ENCODE data around the gene ELMO3.

ELMO3 gene

DNA sequence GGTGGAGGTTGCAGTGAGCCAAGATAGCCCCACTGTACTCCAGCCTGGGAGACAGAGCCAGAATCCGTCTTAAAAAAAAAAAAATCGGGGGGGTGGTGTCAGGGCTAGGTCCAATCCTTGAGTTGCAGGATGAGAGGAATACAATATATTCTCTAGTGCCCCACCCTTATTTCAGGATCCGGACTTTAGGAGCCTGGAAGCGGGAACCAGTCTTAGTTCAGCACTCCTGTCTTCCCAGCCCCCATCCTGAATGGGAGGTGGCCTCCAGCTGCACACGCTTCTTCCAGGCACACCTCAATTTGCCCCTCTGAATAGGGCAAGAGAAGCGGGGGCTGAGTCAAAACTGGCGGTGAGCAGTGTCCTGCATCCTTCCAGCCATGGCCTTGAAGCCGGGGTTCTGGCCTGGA is 46.7 kb downstream of the ELMO3 start:
- ChIA-PET CTCF (interaction anchor here (0.6 to 2.3 kb wide), 12 partner anchors 8 to 523 kb away, joined by 3 to 5 read pairs (median 4); partner anchors contain the start of genes KCTD19, LRRC36, TMEM208 and TPPP3), POLR2A (interaction anchor here (0.7 to 7.4 kb wide), 6 partner anchors 9 to 232 kb away, joined by 3 to 109 read pairs (median 4); partner anchors contain the start of gene TMEM208)
- H3K9me3 ChIP-seq (ENCODE audit: control insufficient read depth, insufficient read depth, low read depth, low read length), result no peaks in the 10 kb centered on the region

DNA sequence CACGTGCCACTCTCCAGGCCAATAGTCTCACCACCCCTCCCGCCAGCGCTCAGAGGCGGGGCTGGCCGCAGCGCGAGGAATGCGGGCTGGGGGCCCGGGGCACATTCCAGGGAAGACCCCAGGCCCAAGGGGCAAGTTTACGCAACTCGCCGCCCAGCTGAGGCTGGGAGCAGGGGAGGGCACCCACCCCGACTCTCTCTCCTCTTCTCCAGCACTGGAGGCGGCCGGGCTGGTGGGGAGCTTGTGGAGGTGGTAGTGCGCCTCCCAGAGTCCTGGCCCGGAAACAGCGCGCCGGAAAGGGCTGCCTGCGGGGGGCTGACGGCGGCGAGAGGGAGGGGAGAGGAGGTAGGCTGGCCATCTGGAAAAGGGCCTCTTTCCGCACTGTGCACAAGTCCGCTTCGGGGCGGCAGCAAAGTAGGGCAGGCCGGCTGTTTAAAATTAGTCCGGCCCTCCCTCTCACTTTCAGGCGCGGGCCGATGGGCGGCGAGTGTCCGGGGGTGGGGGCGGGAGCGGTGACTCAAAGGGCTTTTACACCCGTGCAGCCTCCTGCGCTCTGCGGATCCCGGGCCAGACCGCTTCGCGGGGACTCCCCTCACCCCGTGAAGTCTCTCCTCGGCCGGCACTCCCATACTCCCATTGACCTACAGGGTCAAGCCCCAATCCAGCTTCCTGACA is 47.3 kb downstream of the ELMO3 start:
- CTCF ChIA-PET, result interaction anchor here (0.6 to 2.3 kb wide), 14 partner anchors 9 to 522 kb away, joined by 3 to 6 read pairs (median 4); partner anchors contain the start of genes KCTD19, LRRC36, TMEM208 and TPPP3
- Histone ChIP-seq H3K4me1 (ENCODE audit: control insufficient read depth, insufficient read depth, low read length) (peaks cover 9% of the 10 kb centered on the region), H3K27ac (ENCODE audit: extremely low read depth, low read depth, low read length) (peak overlapping the region; percentile 75), H3K9me3 (ENCODE audit: control insufficient read depth, insufficient read depth, low read depth, low read length) (no peaks in the 10 kb centered on the region), H3K4me3 (ENCODE audit: low read depth, low read length) (peak overlapping the region; percentile 69), H3K36me3 (ENCODE audit: control insufficient read depth in 2 of 2, insufficient read depth in 1 of 2, low read length in 2 of 2) (peaks cover 0 to 7% of the 10 kb centered on the region in 2 experiments; a peak in 1 of 3 replicates)
- POLR2A ChIA-PET, result interaction anchor here (0.6 to 7.4 kb wide), 10 partner anchors 9 to 286 kb away, joined by 3 to 109 read pairs (median 4); partner anchors contain the start of genes ATP6V0D1 and TMEM208
- TF ChIP-seq ZNF747 (tag by site-specific recombination; IDR thresholded peaks at IDR 0.05) (no peak), ZNF529 (tag by site-specific recombination; IDR thresholded peaks at IDR 0.05; ENCODE audit: insufficient replicate concordance) (no peak), ZNF658 (tag by site-specific recombination; IDR thresholded peaks at IDR 0.05) (no peak), ZNF843 (tag by site-specific recombination; IDR thresholded peaks at IDR 0.05) (peak; percentile 38; the same call in 1 of the 2 replicates), ZFP69B (tag by site-specific recombination; IDR thresholded peaks at IDR 0.05) (no peak), ZNF391 (tag by site-specific recombination; IDR thresholded peaks at IDR 0.05; ENCODE audit: borderline replicate concordance, low read depth) (no peak), ZNF248 (tag by site-specific recombination; IDR thresholded peaks at IDR 0.05) (no peak), ZNF544 (tag by site-specific recombination; IDR thresholded peaks at IDR 0.05) (no peak), ZNF146 (tag by site-specific recombination; IDR thresholded peaks at IDR 0.05) (no peak), ZNF830 (tag by site-specific recombination; IDR thresholded peaks at IDR 0.05; ENCODE audit: low read depth) (no peak), ZNF701 (tag by site-specific recombination; IDR thresholded peaks at IDR 0.05) (no peak), ZIC2 (tag by site-specific recombination; IDR thresholded peaks at IDR 0.05) (peak; percentile 74), ZBTB8A (tag by site-specific recombination; IDR thresholded peaks at IDR 0.05) (peak; percentile 89), FEZF1 (tag by site-specific recombination; IDR thresholded peaks at IDR 0.05) (no peak), ZBTB48 (tag by site-specific recombination; IDR thresholded peaks at IDR 0.05) (no peak), KLF1 (tag by site-specific recombination; IDR thresholded peaks at IDR 0.05) (peak; percentile 65; the same call in 1 of the 2 replicates), ZNF514 (tag by site-specific recombination; IDR thresholded peaks at IDR 0.05) (no peak), KLF9 (tag by site-specific recombination; IDR thresholded peaks at IDR 0.05; ENCODE audit: low read depth) (peak; percentile 82; the same call in 1 of the 2 replicates), YY2 (tag by site-specific recombination; IDR thresholded peaks at IDR 0.05) (no peak; the same call in 1 of the 2 replicates), ZBTB17 (tag by site-specific recombination; IDR thresholded peaks at IDR 0.05) (no peak; the same call in 1 of the 2 replicates), SP7 (tag by site-specific recombination; IDR thresholded peaks at IDR 0.05) (peak; percentile 75), KLF7 (tag by site-specific recombination; IDR thresholded peaks at IDR 0.05; ENCODE audit: borderline replicate concordance) (peak; percentile 62; the same call in 1 of the 2 replicates), TCF7L2 (IDR thresholded peaks at IDR 0.05; ENCODE audit: borderline replicate concordance, low read depth, low read length) (no peak; the same call in 1 of the 2 replicates)
- TF ChIP-seq, protein P1, sequence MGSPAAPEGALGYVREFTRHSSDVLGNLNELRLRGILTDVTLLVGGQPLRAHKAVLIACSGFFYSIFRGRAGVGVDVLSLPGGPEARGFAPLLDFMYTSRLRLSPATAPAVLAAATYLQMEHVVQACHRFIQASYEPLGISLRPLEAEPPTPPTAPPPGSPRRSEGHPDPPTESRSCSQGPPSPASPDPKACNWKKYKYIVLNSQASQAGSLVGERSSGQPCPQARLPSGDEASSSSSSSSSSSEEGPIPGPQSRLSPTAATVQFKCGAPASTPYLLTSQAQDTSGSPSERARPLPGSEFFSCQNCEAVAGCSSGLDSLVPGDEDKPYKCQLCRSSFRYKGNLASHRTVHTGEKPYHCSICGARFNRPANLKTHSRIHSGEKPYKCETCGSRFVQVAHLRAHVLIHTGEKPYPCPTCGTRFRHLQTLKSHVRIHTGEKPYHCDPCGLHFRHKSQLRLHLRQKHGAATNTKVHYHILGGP (tag by site-specific recombination; IDR thresholded peaks at IDR 0.05), result no peak
- TF ChIP-seq, protein P2, sequence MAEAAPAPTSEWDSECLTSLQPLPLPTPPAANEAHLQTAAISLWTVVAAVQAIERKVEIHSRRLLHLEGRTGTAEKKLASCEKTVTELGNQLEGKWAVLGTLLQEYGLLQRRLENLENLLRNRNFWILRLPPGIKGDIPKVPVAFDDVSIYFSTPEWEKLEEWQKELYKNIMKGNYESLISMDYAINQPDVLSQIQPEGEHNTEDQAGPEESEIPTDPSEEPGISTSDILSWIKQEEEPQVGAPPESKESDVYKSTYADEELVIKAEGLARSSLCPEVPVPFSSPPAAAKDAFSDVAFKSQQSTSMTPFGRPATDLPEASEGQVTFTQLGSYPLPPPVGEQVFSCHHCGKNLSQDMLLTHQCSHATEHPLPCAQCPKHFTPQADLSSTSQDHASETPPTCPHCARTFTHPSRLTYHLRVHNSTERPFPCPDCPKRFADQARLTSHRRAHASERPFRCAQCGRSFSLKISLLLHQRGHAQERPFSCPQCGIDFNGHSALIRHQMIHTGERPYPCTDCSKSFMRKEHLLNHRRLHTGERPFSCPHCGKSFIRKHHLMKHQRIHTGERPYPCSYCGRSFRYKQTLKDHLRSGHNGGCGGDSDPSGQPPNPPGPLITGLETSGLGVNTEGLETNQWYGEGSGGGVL (tag by site-specific recombination; IDR thresholded peaks at IDR 0.05), result peak; percentile 96
- TF ChIP-seq, protein P3, sequence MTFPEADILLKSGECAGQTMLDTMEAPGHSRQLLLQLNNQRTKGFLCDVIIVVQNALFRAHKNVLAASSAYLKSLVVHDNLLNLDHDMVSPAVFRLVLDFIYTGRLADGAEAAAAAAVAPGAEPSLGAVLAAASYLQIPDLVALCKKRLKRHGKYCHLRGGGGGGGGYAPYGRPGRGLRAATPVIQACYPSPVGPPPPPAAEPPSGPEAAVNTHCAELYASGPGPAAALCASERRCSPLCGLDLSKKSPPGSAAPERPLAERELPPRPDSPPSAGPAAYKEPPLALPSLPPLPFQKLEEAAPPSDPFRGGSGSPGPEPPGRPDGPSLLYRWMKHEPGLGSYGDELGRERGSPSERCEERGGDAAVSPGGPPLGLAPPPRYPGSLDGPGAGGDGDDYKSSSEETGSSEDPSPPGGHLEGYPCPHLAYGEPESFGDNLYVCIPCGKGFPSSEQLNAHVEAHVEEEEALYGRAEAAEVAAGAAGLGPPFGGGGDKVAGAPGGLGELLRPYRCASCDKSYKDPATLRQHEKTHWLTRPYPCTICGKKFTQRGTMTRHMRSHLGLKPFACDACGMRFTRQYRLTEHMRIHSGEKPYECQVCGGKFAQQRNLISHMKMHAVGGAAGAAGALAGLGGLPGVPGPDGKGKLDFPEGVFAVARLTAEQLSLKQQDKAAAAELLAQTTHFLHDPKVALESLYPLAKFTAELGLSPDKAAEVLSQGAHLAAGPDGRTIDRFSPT (tag by site-specific recombination; IDR thresholded peaks at IDR 0.05), result 0 out of 2 replicates have a peak, but pooled peaks have one; percentile 22
- TF ChIP-seq, protein P4, sequence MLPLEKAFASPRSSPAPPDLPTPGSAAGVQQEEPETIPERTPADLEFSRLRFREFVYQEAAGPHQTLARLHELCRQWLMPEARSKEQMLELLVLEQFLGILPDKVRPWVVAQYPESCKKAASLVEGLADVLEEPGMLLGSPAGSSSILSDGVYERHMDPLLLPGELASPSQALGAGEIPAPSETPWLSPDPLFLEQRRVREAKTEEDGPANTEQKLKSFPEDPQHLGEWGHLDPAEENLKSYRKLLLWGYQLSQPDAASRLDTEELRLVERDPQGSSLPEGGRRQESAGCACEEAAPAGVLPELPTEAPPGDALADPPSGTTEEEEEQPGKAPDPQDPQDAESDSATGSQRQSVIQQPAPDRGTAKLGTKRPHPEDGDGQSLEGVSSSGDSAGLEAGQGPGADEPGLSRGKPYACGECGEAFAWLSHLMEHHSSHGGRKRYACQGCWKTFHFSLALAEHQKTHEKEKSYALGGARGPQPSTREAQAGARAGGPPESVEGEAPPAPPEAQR (tag by site-specific recombination; IDR thresholded peaks at IDR 0.05), result 0 out of 2 replicates have a peak, but pooled peaks have one; percentile 11

More for the DNA sequence above, 46.7 kb downstream of the ELMO3 start:
- peaks cover 9% of the 10 kb centered on the region for H3K4me1 ChIP-seq (ENCODE audit: control insufficient read depth, insufficient read depth, low read length)
- H3K27ac ChIP-seq (ENCODE audit: extremely low read depth, low read depth, low read length), result peak overlapping the region; percentile 75
- no peak for TF ChIP-seq ZNF549 (tag by site-specific recombination; IDR thresholded peaks at IDR 0.05)
- TF ChIP-seq ZNF600 (tag by site-specific recombination; IDR thresholded peaks at IDR 0.05), result peak; percentile 67; the same call in 1 of the 2 replicates
- H3K4me3 ChIP-seq (ENCODE audit: low read depth, low read length), result peak overlapping the region; percentile 69
- peaks cover 0 to 7% of the 10 kb centered on the region in 2 experiments; a peak in 1 of 3 replicates for H3K36me3 ChIP-seq (ENCODE audit: control insufficient read depth in 2 of 2, insufficient read depth in 1 of 2, low read length in 2 of 2)
